ENCODE data around the gene CAPN8. TPM values are rescaled to one million over a fixed set of nuclear protein-coding genes. Genes with fewer than 3 reads are reported as not detected.
A peak's percentile ranks its signal among the peaks of the same experiment; 100 is the strongest.

CAPN8 gene
- total and polyA plus RNA-seq, 2 donors (not counting 1 experiment from before 2014, with no cell fraction given), result 0.37 to 0.52 TPM

DNA sequence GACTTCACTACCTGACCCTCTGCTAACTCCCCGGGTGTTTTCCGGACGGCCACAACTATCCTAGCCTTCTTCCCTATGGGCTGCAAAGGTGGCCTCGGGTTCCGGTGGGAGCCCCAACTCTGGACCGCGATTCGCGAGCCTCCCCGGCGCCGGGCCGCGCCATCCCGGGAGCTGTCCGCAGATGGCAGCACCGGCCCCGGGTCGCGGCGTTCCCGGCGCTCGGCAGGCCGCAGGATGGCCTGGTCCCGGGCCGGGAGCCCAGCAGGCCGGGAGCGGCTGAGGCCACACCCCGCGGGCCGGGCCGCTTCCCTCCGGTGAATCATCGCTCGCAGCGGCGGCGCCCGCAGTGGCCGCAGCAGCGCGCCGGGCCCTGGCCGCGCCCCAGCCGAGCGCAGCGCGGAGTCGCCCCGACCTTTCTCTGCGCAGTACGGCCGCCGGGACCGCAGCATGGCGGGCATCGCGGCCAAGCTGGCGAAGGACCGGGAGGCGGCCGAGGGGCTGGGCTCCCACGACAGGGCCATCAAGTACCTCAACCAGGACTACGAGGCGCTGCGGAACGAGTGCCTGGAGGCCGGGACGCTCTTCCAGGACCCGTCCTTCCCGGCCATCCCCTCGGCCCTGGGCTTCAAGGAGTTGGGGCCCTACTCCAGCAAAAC lies 46.8 kb upstream of the CAPN8 start, which contains the start of gene CAPN2:
Gene CAPN2, plus strand, starts transcription at position 346 of the 656 bp plus-strand sequence. Its CDS starts 102 bp downstream, at position 448.
- H3K27ac ChIP-seq (ENCODE audit: low read length in 2 of 2), result peak within 1 kb of the TSS; percentile 42 to 68
- Mint-ChIP-seq H3K27ac (peak within 1 kb of the TSS; percentile 84), H3K9me3 (ENCODE audit: insufficient read depth) (no peaks in the 10 kb centered on the region), H3K4me3 (peak within 1 kb of the TSS; percentile 88), H3K27me3 (no peaks in the 10 kb centered on the region), H3K4me1 (peaks cover 51% of the 10 kb centered on the region)
- H3K9ac ChIP-seq (ENCODE audit: low read length), result peak within 1 kb of the TSS; percentile 84
- H3K36me3 ChIP-seq (replicated peaks in 1 of 2; ENCODE audit: control extremely low read depth in 1 of 2, control insufficient read depth in 1 of 2, extremely low read depth in 1 of 2, insufficient read depth in 2 of 2, low read length in 1 of 2), result no peaks in the 10 kb centered on the region
- ChIA-PET POLR2A (interaction anchor here (2.0 kb wide), 1 partner anchor 37 kb away, joined by 10 read pairs; no protein-coding TSS in a partner anchor), CTCF (interaction anchor here (0.9 to 4.7 kb wide), 7 partner anchors 11 to 37 kb away, joined by 3 to 78 read pairs (median 5); no protein-coding TSS in a partner anchor)
- TF ChIP-seq CTCF (IDR thresholded peaks at IDR 0.05), result no peak
- TF ChIP-seq EZH2 (IDR thresholded peaks at IDR 0.05; ENCODE audit: borderline replicate concordance, insufficient read depth, low read depth, low read length, poor library complexity, severe bottlenecking), result no peak
- H2AFZ ChIP-seq (ENCODE audit: insufficient read depth, low read depth, low read length, poor library complexity, severe bottlenecking), result peak within 1 kb of the TSS; percentile 89
- DNase-seq (peak; percentile 73), ATAC-seq (ENCODE audit: low read depth) (peak; percentile 72)
- intact Hi-C loops (cut with micrococcal nuclease), result loop anchor here (1.0 to 5.0 kb wide), 5 partner anchors 14 to 280 kb away; no protein-coding TSS in a partner anchor
- under 1% methylated on average over 74 of the region's 74 CpGs for WGBS (ENCODE audit: insufficient coverage)
- peak within 1 kb of the TSS; percentile 23 to 87 (median 67) for H3K4me3 ChIP-seq (ENCODE audit: control extremely low read depth in 1 of 5, extremely low read depth in 1 of 5, insufficient read depth in 1 of 5, low read depth in 2 of 5, low read length in 4 of 5)
- H3K4me1 ChIP-seq (ENCODE audit: control insufficient read depth in 2 of 2, insufficient read depth in 2 of 2, low read length in 2 of 2), result peaks cover 47 to 53% of the 10 kb centered on the region in 2 donors
- H3K4me2 ChIP-seq (replicated peaks; ENCODE audit: low read depth, low read length, poor library complexity, severe bottlenecking), result peak within 1 kb of the TSS; percentile 92
- no peaks in the 10 kb centered on the region for H3K27me3 ChIP-seq (replicated peaks in 1 of 4; ENCODE audit: control extremely low read depth in 1 of 4, control insufficient read depth in 3 of 4, insufficient read depth in 4 of 4, low read length in 3 of 4)
- H4K20me1 ChIP-seq (ENCODE audit: control insufficient read depth, insufficient read depth, low read length, poor library complexity, severe bottlenecking), result no peaks in the 10 kb centered on the region
- no peaks in the 10 kb centered on the region for H3K9me3 ChIP-seq (ENCODE audit: control extremely low read depth in 1 of 3, control insufficient read depth in 2 of 3, insufficient read depth in 1 of 3, low read length in 2 of 3)
- no peaks in the 10 kb centered on the region for H3K79me2 ChIP-seq (ENCODE audit: control insufficient read depth, insufficient read depth, low read length)

- intact Hi-C loops (cut with micrococcal nuclease), result loop anchor here (1.0 to 5.0 kb wide), 5 partner anchors 13 to 281 kb away; no protein-coding TSS in a partner anchor
- Histone ChIP-seq H3K4me2 (replicated peaks; ENCODE audit: low read depth, low read length, poor library complexity, severe bottlenecking) (peak overlapping the region; percentile 92), H3K4me3 (ENCODE audit: control extremely low read depth in 1 of 5, extremely low read depth in 1 of 5, insufficient read depth in 1 of 5, low read depth in 2 of 5, low read length in 4 of 5) (peak overlapping the region in 3 of 5 experiments; percentile 66 to 87 (median 81)), H3K27me3 (replicated peaks in 1 of 4; ENCODE audit: control extremely low read depth in 1 of 4, control insufficient read depth in 3 of 4, insufficient read depth in 4 of 4, low read length in 3 of 4) (no peaks in the 10 kb centered on the region), H3K9me3 (ENCODE audit: control extremely low read depth in 1 of 3, control insufficient read depth in 2 of 3, insufficient read depth in 1 of 3, low read length in 2 of 3) (no peaks in the 10 kb centered on the region), H3K9ac (ENCODE audit: low read length) (peak overlapping the region; percentile 84), H3K79me2 (ENCODE audit: control insufficient read depth, insufficient read depth, low read length) (no peaks in the 10 kb centered on the region), H3K36me3 (replicated peaks in 1 of 2; ENCODE audit: control extremely low read depth in 1 of 2, control insufficient read depth in 1 of 2, extremely low read depth in 1 of 2, insufficient read depth in 2 of 2, low read length in 1 of 2) (no peaks in the 10 kb centered on the region), H3K4me1 (ENCODE audit: control insufficient read depth in 2 of 2, insufficient read depth in 2 of 2, low read length in 2 of 2) (peaks cover 41 to 47% of the 10 kb centered on the region in 2 donors), H3K27ac (ENCODE audit: low read length in 2 of 2) (no peak overlapping the region), H4K20me1 (ENCODE audit: control insufficient read depth, insufficient read depth, low read length, poor library complexity, severe bottlenecking) (no peaks in the 10 kb centered on the region), H2AFZ (ENCODE audit: insufficient read depth, low read depth, low read length, poor library complexity, severe bottlenecking) (peak overlapping the region; percentile 89)
- DNase-seq (no peak), ATAC-seq (ENCODE audit: low read depth) (no peak)
- H3K4me3 Mint-ChIP-seq, result peak overlapping the region; percentile 79
- no peak for TF ChIP-seq EZH2 (IDR thresholded peaks at IDR 0.05; ENCODE audit: borderline replicate concordance, insufficient read depth, low read depth, low read length, poor library complexity, severe bottlenecking)
- no peak for TF ChIP-seq CTCF (IDR thresholded peaks at IDR 0.05)
- H3K9me3 Mint-ChIP-seq (ENCODE audit: insufficient read depth), result no peaks in the 10 kb centered on the region
- H3K27ac Mint-ChIP-seq, result peak overlapping the region; percentile 84
- POLR2A ChIA-PET, result interaction anchor here (2.0 kb wide), 1 partner anchor 37 kb away, joined by 10 read pairs; no protein-coding TSS in a partner anchor
- no peaks in the 10 kb centered on the region for H3K27me3 Mint-ChIP-seq
- peaks cover 45% of the 10 kb centered on the region for H3K4me1 Mint-ChIP-seq
- CTCF ChIA-PET, result interaction anchor here (0.9 to 4.7 kb wide), 7 partner anchors 10 to 38 kb away, joined by 3 to 78 read pairs (median 5); no protein-coding TSS in a partner anchor
- 80% methylated on average over 12 of the region's 15 CpGs for WGBS (ENCODE audit: insufficient coverage)
Measured at GRCh38 chr1:223711747-223712193, 46.3 kb upstream of the CAPN8 start.

Measured in B cell (primary cell).